GM18909 (cell line): Measurements from ENCODE around the gene CASP10.
"Not testable (repeated sequence)": the region's sequence is repeated elsewhere in the genome, so short reads cannot be mapped to it uniquely, and the experiment has no call there.

ENCODE experiments used
- ATAC-seq: cut with Tn5 transposase; IDR thresholded peaks from one replicate; pipeline ENCODE4 v1.9.1; 2021; ENCODE audit warnings: mild to moderate bottlenecking; ENCODE audit not compliant: unreplicated experiment, poor library complexity

CASP10 gene, protein sequence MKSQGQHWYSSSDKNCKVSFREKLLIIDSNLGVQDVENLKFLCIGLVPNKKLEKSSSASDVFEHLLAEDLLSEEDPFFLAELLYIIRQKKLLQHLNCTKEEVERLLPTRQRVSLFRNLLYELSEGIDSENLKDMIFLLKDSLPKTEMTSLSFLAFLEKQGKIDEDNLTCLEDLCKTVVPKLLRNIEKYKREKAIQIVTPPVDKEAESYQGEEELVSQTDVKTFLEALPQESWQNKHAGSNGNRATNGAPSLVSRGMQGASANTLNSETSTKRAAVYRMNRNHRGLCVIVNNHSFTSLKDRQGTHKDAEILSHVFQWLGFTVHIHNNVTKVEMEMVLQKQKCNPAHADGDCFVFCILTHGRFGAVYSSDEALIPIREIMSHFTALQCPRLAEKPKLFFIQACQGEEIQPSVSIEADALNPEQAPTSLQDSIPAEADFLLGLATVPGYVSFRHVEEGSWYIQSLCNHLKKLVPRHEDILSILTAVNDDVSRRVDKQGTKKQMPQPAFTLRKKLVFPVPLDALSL

DNA sequence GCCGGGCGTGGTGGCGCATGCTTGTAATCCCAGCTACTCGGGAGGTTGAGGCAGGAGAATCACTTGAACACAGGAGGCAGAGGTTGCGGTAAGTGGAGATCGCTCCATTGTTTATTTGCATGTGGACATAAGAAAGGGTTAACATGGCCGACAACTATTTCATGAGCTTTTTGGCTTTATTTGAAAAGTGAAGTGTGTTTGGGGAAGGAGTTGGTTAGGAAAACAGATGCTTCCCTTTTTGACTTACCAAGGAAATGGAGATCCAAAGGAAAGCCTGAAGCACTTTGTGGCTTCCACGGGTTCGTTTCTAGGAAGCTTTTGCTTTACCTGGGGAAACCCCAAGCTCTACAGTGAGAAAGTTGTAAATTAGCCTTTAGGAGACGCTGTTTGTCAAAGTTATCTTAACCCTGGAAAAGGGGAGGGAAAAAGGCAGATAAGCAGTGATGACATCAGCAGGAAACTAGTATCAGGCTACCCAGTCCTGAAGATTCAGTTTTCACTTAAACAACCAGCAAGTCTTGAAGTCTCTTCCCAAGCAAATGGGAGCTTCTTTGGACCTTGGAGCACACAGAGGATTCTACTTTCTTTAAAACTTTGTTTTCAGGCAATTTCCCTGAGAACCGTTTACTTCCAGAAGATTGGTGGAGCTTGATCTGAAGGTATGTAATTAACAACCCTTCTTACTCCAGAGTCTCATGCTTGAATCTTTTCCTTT lies at the start of gene CASP10:
TSS of gene CASP10 (plus strand) at position 492 of the 715 bp plus-strand sequence. CDS start 2,637 bp downstream, outside the sequence.
- peak; percentile 67 for ATAC-seq

DNA sequence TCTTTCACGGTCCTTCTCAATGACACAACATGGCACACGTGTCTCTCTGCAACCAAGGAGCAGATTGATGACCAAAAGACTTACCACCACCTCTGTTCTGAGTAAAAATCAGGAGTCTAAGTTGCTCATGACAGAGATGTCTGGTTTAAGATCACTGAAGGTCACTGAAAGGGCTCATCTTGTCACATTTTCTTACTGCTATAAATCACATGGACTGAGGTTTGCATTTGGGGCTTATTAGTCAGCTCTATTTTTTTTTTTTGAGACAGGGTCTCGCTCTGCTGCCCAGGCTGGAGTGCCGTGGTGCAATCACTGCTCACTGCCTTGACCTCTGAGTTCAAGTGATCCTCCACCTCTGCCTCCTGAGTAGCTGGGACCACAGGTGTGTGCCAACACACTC lies 47.6 kb upstream of the CASP10 start:
- ATAC-seq = no peak

DNA sequence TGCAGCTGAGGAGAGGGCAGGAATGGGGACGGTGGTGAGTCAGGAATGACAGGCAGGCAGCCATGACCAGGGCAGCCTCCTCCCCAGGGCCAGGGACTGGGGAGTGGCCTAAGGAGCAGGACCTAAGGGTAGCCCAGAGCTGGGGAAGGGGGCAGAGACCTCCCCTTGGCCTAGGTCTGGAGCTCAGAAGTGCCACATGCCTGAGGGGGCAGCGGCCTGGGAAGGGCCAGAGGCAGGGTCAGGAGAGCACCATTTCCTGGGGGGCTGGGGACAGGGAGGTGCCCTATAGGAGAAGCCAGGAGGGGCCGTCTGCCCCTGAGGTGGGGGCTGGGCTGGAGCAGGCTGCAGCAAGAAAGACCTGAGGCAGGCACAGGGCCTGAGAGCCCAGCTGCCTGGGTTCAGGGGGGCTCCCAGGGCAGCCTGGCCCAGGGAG lies 46.0 kb upstream of the CASP10 start:
- ATAC-seq = no peak

DNA sequence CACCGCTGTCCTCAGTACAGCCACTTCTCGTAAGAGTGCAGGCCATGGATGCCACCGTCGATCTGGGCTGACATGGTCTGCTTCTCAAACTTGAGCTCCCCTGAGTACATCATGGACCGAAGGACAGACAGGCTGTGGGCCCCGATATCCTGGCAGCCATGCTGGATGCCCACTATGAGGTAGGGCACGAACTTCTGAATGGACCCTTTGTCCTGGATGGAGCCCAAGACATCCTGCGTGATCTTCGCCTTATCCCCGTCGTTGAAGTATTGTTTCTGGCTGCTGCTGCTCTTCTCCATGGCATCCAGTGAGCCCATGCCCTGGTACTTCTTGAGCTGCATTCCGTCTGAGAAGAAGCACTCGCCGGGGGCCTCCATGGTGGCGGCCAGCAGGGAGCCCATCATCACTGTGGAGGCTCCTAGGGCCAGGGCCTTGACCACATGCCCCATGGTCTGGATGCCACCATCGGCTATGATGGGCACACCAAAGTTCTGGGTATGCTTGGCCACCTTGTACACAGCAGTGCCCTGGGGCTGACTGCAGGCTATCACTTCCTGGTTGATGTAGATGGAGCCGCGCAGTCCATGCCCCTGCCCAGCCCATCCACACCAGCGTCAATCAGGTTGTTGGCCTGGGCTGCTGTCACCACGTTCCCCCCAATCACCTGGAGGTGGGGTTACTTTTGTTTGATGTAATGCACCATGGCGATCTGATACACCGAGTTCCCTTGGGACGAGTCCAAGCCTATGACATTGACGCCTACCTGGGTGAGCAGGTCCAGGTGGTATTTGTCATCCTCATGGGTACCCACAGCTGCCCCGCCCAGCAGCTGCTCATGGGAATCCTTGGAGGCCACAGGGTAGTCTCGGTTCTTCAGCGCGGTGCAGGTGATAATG lies 45.2 kb upstream of the CASP10 start:
- no peak for ATAC-seq

DNA sequence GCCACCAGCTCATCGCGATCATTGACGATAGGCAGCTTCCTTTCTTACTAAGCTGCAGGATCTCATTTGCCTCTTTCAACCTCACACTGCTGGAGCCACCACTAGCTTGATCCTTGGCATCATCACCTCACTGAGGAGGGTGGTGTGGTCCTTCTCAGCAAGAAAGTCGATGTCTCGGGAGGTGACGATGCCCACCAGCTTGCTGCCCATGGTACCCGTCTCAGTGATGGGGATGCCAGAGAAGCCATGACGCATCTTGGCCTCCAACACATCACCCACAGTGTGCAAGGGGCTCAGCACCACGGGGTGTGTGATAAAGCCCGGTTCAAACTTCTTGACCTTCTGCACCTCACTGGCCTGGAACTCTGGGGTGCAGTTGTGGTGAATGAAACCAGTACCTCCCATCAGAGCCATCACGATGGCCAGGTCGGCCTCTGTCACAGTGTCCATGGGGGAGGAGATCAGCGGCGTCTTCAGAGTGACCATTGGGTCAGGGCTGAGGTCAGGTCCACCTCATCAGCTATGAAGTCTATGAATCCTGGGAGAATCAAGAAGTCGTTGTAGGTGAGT lies 44.5 kb upstream of the CASP10 start:
- no peak for ATAC-seq

DNA sequence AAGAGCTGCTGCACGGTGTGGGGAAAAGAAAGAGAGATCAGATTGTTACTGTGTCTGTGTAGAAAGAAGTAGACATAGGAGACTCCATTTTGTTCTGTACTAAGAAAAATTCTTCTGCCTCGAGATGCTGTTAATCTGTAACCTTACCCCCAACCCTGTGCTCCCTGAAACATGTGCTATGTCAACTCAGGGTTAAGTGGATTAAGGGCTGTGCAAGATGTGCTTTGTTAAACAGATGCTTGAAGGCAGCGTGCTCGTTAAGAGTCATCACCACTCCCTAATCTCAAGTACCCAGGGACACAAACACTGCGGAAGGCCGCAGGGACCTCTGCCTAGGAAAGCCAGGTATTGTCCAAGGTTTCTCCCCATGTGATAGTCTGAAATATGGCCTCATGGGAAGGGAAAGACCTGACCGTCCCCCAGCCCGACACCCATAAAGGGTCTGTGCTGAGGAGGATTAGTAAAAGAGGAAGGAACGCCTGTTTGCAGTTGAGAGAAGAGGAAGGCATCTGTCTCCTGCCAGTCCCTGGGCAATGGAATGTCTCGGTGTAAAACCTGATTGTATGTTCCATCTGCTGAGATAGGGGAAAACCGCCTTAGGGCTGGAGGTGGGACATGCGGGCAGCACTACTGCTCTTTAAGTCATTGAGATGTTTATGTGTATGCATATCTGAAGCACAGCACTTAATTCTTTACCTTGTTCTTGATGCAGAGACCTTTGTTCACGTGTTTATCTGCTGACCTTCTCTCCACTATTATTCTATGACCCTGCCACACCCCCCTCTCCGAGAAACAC lies 43.8 kb upstream of the CASP10 start:
- not testable (repeated sequence) for ATAC-seq

DNA sequence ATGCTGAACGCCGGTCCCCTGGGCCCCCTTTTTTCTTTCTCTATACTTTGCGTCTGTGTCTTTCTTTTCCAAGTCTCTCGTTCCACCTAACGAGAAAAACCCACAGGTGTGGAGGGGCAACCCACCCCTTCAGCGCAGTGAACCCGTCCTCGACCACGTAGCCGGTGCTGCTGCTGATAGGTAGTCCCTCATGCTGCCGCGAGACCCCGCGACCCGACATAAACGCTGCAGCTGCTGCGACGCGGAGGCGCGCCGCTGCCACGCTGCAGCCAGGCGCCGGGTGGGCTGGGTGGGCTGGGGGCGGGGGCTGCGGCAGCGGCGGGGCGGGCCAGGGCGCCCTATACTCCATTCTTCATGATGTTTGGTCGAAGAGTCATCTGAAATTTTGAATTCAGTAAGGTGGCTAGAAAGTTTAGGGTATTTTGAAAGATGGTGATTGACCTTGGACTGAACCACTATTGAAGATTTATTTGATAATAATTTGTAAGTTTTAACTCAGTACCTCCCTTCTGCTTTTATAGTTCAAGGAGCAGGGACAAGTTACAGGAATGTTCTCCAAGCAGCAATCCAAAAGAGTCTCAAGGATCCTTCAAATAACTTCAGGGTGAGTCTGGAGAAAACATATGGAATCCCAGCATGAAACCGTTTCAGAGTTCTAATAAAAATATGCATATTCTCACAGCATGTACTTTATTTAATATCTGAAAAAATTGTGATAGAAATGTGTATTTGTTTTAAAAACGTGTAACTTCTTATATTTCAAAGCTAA lies 42.9 kb upstream of the CASP10 start:
- no peak for ATAC-seq

DNA sequence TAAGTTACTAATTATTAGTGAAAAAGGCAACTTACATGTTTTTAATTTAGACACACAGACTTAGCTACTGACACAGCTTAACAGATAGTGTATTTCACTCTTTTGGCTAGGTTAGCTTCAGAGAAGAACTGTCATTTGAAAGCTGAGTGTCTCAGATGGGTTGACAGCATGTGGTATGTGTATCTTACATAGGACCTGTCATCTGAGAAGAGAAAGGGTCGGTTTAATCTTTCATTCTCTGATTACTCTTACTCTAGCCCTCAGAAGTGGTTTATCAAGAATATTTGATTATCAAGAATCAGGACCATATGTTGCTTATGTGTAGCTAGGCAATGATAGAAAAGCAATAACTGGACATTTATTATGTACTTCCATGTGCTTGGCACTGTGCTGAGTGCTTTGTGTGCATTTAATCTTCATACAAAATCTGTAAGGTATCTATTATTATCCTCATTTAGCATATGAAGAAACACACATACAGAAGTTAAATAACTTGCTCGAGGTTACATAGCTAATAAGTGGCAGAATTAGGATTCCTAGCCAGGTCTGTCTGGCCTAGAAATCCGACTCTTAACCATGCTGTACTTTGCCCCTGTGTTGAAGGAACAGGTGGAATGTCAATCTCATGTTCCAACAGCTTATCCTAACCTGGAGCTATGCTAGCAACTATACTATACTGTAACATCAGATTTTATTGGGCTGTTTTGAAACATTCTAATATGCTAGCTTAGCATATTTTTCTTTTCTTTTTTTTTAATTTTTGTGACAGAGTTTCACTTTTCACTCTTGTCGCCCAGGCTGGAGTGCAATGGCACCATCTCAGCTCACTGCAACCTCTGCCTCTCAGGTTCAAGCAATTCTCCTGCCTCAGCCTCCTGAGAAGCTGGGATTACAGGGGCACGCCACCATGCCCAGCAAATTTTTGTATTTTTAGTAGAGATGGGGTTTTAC lies 38.6 kb upstream of the CASP10 start:
- ATAC-seq = no peak

DNA sequence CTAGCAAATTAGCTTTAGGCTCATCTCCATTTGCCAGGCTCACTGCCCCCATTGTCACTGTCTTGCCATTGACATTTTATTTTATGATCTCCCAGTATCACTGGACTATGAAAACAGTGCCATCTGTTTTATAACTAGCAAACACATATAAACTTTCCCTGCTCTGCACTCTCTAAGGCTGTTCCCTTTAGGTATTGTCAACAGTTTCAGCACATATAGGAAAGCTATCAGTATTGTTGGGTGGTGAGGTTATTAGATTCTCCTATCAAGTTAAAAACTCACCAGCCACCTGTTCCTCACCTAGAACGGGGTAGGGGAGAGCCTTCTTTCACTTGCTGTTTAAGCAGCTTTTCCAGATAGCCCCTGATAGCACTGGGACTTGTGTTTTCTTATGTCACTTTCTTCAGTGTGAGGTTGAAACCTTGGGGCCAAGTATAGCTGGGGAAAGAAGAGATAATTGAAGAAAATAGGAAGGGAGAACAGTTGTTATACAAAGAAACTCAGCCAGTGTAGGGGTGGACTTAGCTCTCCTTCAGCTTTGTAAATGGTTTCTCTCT lies 34.4 kb upstream of the CASP10 start:
- ATAC-seq = no peak

DNA sequence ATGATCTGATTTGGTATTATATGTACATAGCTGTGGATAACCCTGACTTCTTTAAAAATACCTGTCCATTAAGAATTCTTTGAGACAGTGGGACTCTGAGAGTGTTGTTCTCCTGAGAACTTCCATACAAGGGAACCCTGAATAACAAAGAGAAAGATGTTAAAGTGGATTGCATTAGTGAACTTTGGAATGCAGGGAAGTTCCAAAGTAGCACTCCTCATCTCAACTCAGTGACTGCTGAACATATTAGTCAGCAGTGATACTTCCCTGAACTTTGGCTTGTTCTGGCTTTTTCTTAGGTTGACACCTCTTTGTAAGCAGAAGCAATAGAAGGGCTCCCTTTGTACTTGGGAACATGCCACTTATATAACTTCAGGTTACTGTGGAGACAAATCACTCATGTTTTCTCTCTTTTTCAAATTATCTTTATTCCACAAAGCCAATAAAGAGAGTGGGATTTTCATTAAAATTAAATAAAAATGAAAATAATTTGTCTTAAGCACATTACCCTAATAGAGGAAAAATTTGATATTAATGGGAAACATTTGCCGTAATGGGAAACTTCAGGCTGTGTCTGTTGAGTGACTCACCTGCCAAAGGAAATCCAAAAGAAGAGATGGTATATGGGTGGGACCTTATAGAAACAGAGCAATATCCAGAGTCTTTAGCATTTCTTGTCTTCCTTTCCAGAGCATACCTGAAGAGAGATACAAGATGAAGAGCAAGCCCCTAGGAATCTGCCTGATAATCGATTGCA lies 33.7 kb upstream of the CASP10 start:
- no peak for ATAC-seq

DNA sequence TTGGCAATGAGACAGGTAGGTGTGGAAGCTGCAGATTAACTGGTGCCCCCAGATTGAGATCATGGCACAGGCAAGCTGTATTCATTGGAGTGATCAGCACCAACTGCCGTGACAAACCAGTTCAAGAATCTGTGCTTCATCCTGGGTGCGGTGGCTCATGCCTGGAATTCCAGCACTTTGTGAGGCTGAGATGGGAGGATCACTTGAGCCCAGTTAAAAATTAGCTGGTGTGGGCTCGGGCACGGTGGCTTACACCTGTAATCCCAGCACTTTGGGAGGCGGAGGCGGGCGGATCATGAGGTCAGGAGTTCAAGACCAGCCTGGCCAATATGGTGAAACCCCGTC lies 33.1 kb upstream of the CASP10 start:
- not testable (repeated sequence) for ATAC-seq

DNA sequence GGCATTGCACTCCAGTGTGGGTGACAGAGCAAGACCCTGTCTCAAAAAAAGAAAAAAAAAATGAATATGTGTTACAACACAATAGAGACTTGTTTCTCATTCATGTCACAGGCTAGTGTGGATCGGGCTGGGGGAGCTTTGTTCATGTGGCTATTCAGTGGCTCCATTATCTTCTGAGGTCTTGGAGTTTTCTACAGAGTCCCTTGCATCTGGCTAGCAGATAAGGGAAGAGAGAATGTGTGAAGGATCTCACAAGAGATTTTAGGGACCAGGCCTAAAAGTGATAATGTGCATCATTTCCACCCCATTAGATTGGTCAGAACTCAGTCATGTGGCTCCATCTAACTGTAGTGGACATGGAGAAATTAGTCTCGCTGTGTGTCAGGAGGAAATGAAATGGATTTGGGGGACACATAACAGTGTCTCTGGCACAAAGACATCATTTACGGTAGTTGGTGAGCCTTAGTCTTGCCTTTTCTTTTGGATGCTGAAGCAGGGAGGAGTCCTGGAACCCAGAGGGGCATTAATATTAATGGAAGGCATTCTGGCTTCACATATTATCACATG lies 32.4 kb upstream of the CASP10 start:
- no peak for ATAC-seq

DNA sequence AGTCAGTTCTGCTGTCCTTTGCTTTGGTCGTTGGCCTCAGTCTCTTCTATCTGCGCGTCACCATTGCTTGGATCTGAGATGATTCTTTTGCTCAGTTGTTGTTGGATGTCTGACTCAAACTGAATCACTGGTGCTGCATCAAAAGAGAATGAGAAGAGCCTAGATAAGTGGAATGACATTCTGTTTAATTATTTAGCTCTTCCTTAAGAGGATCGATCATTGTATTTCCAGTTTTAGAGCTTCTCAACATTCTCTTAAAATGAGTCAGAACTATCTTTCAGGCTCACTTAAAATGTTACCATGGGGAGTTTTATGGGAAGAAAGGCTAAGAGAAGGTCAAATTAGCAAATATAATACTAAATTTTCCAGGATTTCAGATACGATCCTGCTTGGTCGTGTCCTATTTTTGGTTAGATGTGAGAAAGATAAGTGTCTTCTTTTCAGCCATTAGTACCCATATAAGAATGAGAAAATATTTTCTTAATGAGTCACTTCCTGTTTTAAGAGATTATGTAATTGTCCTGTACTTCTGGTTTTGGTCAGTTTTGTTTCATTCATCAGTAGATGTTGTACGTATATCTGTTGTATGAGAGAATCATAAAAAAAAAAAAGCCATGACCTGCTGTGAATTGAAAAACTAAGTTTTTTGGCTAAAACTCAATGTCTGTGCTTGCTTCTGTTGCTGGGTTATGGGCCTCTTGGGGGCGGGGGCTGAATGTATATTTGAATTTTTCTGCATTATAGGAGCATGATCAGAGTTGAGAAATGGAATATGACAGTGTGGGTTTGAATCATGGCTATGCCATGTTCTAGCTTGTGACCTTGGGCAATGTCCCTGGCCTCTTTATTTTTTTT lies 31.6 kb upstream of the CASP10 start:
- ATAC-seq = peak; percentile 76

DNA sequence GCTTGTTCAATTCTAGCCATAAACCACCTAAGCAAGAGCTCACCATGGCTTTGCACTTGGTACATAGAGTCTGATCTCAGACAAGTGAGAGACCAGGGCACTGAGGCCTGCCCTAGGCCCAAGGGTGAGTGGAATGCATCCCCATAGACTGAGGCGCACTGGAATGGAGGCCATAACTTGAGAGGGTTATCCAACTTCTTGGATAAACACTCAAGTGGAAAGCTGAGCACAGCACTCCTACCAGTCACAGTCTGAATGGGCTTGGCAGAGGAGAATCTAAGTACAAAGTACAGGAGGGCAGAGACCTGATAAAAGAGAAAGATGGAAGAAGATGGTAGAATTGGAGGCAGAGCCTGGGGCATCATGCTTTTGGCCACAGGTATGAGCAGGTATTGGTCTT lies 30.4 kb upstream of the CASP10 start:
- ATAC-seq = no peak
